GM12864 (cell line): ENCODE measurements around the gene GABRD.
"Not testable (repeated sequence)": the region's sequence is repeated elsewhere in the genome, so short reads cannot be mapped to it uniquely, and the experiment has no call there.

Source experiments
- DNase-seq: peaks from one replicate; pipeline ENCODE4 v3.0.0-alpha.2; 2011; ENCODE audit warnings: low read depth
- H3K4me3 ChIP-seq: 2 replicates; pipeline ENCODE4 v1.5.1; 2011; ENCODE audit warnings: mild to moderate bottlenecking, low read depth, low read length, control low read depth
- TF ChIP-seq, protein P1 (sequence below): IDR thresholded peaks from 2 replicates; pipeline ENCODE4 v1.5.1; 2011; ENCODE audit warnings: low read depth, mild to moderate bottlenecking, moderate library complexity, low read length, control low read depth, inconsistent platforms; ENCODE audit errors: missing control alignments

Gene GABRD

DNA sequence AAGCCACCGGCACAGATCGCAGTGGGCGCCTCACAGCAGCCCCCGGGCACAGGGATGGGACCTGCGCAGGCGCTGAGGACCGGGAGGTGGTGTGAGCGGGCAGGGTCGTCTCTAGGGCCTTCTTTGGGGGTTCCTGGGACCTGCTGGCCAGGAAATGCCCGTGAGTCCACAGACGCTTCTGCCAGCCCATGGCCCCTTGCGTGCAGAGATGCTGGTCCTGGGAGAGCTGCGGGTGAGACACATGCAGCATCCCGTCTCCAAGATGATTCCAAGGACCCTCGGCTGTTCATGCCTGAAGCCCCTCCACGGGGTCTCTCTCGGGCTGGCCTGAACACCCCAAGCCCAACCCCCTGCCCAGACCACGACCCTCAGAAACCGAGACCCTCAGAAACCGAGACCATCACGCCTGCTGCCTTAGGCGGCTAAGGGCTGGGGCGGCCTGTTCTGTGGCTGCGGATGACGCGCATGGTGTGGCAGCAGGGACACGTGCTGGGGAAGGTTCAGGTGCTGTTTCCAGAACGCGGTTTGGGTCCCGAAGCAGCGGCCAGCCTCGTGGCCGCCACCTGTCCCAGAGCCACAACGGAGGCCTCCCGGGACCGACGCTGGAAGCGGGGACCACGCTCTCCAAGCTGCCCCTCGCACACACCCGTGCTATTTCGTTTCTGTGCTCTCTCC, 38.5 kb upstream of the GABRD start:
- TF ChIP-seq, protein P1, sequence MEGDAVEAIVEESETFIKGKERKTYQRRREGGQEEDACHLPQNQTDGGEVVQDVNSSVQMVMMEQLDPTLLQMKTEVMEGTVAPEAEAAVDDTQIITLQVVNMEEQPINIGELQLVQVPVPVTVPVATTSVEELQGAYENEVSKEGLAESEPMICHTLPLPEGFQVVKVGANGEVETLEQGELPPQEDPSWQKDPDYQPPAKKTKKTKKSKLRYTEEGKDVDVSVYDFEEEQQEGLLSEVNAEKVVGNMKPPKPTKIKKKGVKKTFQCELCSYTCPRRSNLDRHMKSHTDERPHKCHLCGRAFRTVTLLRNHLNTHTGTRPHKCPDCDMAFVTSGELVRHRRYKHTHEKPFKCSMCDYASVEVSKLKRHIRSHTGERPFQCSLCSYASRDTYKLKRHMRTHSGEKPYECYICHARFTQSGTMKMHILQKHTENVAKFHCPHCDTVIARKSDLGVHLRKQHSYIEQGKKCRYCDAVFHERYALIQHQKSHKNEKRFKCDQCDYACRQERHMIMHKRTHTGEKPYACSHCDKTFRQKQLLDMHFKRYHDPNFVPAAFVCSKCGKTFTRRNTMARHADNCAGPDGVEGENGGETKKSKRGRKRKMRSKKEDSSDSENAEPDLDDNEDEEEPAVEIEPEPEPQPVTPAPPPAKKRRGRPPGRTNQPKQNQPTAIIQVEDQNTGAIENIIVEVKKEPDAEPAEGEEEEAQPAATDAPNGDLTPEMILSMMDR: no peak
- H3K4me3 ChIP-seq: no peak overlapping the region
- DNase-seq: no peak

DNA sequence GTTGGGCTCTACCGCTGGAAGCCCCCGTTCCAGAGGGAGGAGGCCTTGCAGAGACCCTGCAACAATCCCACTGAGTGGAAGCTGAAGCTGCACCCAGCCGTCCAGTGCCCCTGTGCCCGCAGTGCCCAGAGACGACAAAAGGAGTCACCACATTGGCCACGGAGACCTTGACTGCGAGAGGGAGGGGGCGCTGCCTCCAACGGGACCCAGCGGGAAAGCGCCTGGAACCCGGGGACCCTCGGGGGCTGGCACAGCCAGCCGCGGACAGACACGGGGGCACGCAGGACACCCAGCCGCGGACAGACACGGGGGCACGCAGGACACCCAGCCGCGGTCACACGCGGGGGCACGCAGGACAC, 38.0 kb upstream of the GABRD start:
- no peak for DNase-seq
- TF ChIP-seq, protein P1: no peak
- H3K4me3 ChIP-seq: no peak overlapping the region

DNA sequence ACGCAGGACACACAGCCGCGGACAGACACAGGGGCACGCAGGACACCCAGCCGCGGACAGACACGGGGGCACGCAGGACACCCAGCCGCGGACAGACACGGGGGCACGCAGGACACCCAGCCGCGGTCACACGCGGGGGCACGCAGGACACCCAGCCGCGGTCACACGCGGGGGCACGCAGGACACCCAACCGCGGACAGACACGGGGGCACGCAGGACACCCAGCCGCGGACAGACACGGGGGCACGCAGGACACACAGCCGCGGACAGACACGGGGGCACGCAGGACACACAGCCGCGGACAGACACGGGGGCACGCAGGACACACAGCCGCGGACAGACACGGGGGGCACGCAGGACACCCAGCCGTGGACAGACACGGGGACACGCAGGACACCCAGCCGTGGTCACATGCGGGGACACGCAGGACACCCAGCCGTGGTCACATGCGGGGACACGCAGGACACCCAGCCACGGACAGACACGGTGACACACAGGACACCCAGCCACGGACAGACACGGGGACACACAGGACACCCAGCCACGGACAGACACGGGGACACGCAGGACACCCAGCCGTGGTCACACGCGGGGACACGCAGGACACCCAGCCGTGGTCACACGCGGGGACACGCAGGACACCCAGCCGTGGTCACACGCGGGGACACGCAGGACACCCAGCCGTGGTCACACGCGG, 37.4 kb upstream of the GABRD start:
- not testable (repeated sequence) for DNase-seq, H3K4me3 ChIP-seq

DNA sequence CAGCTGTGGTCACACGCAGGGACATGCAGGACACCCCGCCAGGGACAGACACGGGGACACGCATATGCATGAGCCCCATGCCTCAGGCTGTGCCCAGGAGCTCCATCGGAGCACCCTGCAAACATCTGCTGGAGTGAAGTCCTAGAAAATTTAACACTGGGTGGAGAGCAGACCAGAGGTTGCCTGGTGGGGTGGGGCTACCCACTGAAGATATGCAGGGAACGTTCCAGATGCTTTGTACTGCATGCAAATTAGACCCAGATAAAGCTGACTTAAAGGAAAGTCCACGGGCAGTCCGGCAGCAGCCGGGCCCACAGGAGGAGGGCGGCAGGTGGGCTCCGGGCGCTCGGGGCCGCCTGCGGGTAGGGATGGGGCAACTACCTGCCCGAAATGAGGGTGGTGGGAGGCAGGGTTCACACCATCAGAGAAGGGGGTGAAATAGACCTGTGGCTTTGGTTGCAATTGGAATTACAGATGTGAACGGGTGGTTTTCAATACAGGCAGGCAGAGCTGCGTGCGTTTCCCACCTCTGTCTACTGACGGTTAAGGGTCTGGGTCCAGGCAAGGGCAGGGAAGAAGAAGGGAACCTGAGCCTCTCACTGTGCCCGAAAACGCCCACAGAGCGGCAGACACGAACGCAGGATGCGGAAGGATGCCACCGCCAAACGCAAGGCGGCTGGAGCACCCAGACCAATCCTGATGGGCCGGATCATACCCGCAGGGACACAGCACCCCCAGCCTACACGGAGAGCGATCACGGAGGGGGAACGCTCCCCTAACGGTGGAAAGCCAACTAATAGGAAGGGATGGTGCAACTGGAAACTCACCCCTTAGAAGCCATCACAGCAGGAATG, 36.5 kb upstream of the GABRD start:
- no peak overlapping the region for H3K4me3 ChIP-seq
- no peak for DNase-seq
- TF ChIP-seq, protein P1: no peak

DNA sequence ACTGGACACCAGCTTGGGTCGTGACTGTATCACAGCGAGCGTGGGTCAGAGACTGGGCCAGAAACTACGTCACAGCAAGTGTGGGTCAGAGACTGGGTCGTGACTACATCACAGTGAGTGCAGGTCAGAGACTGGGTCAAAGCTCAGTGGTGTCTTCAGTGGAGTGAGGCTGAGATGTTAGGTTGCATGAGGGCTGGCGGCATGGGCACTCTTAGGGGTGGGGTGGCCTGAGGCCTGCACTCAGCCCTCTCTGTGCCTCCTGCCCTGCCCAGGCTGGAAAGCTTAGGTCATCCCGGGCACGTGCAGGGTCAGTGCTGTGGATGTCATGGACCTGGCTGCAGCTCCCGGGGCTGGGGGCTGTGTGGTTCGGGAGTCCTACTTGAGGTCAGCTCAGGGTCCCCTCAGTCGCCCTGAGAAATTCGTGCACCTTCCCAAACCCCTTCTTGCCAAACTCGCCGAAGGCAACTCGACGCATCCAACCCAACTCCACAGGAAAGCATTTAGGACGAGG, 34.5 kb upstream of the GABRD start:
- TF ChIP-seq, protein P1: no peak
- no peak overlapping the region for H3K4me3 ChIP-seq
- no peak for DNase-seq

DNA sequence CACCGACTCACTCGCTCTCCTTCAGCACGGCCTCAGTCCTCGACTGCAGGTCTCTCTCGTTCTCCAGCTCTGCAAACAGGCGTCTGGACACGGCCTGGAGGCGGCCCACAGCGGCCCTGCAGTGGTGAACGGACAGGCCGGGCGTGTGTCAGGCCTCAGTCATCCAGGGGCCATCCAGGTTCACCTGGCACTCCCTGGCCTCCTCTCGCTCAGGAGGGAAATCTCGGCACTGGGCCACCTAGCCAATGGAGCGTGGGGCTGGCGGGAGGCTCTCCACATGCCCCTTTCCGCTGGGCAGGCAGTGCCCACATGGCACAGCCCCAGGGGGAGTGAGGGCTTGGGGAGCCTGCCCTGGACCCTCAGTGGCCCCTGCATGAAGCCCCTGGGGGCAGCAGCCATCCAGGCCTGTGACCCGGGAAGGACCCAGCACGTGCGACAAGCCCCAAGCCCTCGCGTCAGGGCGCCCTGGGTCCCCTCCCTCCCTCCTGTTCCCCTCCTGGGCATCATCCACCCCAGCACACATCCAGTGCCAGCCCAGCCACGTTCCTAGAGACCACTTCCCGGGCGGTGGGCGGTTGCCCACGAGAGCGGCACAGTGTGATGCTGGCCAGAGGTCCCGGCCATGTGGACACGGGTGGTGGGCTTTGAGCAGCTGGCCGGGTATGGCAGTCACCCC, 33.6 kb upstream of the GABRD start:
- TF ChIP-seq, protein P1: no peak
- H3K4me3 ChIP-seq: no peak overlapping the region
- no peak for DNase-seq
